ENCODE data around the gene CROCC2. TPM values are rescaled to one million over a fixed set of nuclear protein-coding genes. Genes with fewer than 3 reads are reported as not detected.

CROCC2 gene
- total and polyA plus RNA-seq, 2 of the 13 experiments (the other 11 are each of a cell fraction or from before 2014, with no cell fraction given) = not detected

DNA sequence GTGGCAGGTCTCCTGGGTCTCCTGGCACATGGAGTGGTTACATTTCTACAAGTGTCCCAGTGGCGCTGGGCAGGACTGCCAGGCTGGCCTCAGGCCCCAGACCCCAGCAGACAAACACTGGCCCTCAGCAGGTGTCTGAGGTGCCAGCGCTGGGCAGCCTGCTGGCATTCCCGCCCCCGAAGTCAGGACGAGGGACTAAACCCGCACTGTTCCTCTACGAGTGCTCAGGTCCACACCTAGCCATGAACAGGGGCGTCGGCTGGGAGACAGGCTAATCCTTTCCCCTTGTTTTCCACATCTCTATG is 105.1 kb downstream of the CROCC2 start:
- ChIA-PET CTCF (ENCODE audit: low intra/inter-chr PET ratio, low total read pairs) (no interaction called here), POLR2A (no interaction called here)
- Histone ChIP-seq H3K4me1 (ENCODE audit: insufficient read depth, low read length) (peaks cover 16% of the 10 kb centered on the region), H2AFZ (ENCODE audit: low read length) (no peak overlapping the region), H3K27me3 (ENCODE audit: control insufficient read depth in 1 of 2, insufficient read depth in 2 of 2, low read length in 2 of 2) (peaks cover 2 to 34% of the 10 kb centered on the region in 2 experiments; a peak in 4 of 5 replicates), H3K4me3 (replicated peaks in 1 of 3; ENCODE audit: insufficient read depth in 1 of 3, low read depth in 2 of 3, low read length in 3 of 3) (no peak overlapping the region), H3K27ac (ENCODE audit: extremely low read length, insufficient read depth, low read length) (no peak overlapping the region), H4K20me1 (ENCODE audit: insufficient read depth, low read length) (no peaks in the 10 kb centered on the region), H3K36me3 (replicated peaks in 1 of 2; ENCODE audit: control insufficient read depth in 1 of 2, insufficient read depth in 2 of 2, low read length in 2 of 2) (no peaks in the 10 kb centered on the region), H3K9me3 (ENCODE audit: low read length) (no peaks in the 10 kb centered on the region), H3K4me2 (ENCODE audit: low read depth, low read length) (no peak overlapping the region), H3K9ac (ENCODE audit: insufficient read depth, low read depth, low read length) (no peak overlapping the region), H3K79me2 (ENCODE audit: insufficient read depth, low read length) (no peaks in the 10 kb centered on the region)
- intact Hi-C loops (cut with micrococcal nuclease; ENCODE audit: unreplicated experiment) (loop anchor here (5.0 kb wide), 1 partner anchor 291 kb away; no protein-coding TSS in a partner anchor), in situ Hi-C loops (cut with HindIII; ENCODE audit: extremely low pct_ligation_motif_present, low pct_unique_long_range_greater_than_20kb) (no loop called here)
- WGBS (ENCODE audit: low lambda C conversion rate) = 77% methylated on average over 9 of the region's 9 CpGs
- DNase-seq (ENCODE audit: low spot score) = no peak
- no peak for TF ChIP-seq SRF (IDR thresholded peaks at IDR 0.05; ENCODE audit: low read depth, low read length)
- no peak for TF ChIP-seq ZNF788 (CRISPR knock-in tag; IDR thresholded peaks at IDR 0.05; ENCODE audit: borderline replicate concordance)
- no peak for TF ChIP-seq ZNF350 (CRISPR knock-in tag; IDR thresholded peaks at IDR 0.05; ENCODE audit: borderline replicate concordance, low read depth)
- TF ChIP-seq ZNF264 (CRISPR knock-in tag; IDR thresholded peaks at IDR 0.05) = no peak
- TF ChIP-seq, protein P1, sequence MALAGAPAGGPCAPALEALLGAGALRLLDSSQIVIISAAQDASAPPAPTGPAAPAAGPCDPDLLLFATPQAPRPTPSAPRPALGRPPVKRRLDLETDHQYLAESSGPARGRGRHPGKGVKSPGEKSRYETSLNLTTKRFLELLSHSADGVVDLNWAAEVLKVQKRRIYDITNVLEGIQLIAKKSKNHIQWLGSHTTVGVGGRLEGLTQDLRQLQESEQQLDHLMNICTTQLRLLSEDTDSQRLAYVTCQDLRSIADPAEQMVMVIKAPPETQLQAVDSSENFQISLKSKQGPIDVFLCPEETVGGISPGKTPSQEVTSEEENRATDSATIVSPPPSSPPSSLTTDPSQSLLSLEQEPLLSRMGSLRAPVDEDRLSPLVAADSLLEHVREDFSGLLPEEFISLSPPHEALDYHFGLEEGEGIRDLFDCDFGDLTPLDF (CRISPR knock-in tag; IDR thresholded peaks at IDR 0.05) = no peak
- TF ChIP-seq RFX1 (IDR thresholded peaks at IDR 0.05) = no peak
- no peak for TF ChIP-seq TRIM24 (CRISPR knock-in tag; IDR thresholded peaks at IDR 0.05)
- no peak for TF ChIP-seq ONECUT2 (CRISPR knock-in tag; IDR thresholded peaks at IDR 0.05)
- TF ChIP-seq, protein P2, sequence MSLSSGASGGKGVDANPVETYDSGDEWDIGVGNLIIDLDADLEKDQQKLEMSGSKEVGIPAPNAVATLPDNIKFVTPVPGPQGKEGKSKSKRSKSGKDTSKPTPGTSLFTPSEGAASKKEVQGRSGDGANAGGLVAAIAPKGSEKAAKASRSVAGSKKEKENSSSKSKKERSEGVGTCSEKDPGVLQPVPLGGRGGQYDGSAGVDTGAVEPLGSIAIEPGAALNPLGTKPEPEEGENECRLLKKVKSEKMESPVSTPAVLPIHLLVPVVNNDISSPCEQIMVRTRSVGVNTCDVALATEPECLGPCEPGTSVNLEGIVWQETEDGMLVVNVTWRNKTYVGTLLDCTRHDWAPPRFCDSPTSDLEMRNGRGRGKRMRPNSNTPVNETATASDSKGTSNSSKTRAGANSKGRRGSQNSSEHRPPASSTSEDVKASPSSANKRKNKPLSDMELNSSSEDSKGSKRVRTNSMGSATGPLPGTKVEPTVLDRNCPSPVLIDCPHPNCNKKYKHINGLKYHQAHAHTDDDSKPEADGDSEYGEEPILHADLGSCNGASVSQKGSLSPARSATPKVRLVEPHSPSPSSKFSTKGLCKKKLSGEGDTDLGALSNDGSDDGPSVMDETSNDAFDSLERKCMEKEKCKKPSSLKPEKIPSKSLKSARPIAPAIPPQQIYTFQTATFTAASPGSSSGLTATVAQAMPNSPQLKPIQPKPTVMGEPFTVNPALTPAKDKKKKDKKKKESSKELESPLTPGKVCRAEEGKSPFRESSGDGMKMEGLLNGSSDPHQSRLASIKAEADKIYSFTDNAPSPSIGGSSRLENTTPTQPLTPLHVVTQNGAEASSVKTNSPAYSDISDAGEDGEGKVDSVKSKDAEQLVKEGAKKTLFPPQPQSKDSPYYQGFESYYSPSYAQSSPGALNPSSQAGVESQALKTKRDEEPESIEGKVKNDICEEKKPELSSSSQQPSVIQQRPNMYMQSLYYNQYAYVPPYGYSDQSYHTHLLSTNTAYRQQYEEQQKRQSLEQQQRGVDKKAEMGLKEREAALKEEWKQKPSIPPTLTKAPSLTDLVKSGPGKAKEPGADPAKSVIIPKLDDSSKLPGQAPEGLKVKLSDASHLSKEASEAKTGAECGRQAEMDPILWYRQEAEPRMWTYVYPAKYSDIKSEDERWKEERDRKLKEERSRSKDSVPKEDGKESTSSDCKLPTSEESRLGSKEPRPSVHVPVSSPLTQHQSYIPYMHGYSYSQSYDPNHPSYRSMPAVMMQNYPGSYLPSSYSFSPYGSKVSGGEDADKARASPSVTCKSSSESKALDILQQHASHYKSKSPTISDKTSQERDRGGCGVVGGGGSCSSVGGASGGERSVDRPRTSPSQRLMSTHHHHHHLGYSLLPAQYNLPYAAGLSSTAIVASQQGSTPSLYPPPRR (CRISPR knock-in tag; IDR thresholded peaks at IDR 0.05; ENCODE audit: borderline replicate concordance) = no peak
- no peak for TF ChIP-seq SMYD3 (CRISPR knock-in tag; IDR thresholded peaks at IDR 0.05)
- TF ChIP-seq, protein P3, sequence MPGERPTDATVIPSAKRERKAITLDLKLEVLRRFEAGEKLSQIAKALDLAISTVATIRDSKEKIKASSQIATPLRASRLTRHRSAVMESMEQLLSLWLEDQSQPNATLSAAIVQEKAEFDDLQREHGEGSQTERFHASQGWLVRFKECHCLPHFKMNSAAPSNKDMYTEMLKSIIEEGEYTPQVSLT (CRISPR knock-in tag; IDR thresholded peaks at IDR 0.05; ENCODE audit: borderline replicate concordance, low read depth) = no peak
- no peak for TF ChIP-seq STAT5B (CRISPR knock-in tag; IDR thresholded peaks at IDR 0.05)
- no peak for TF ChIP-seq ZNF292 (CRISPR knock-in tag; IDR thresholded peaks at IDR 0.05; ENCODE audit: borderline replicate concordance, low read depth)
- BruUV-seq (replicated peaks) = no TSS peak
- FAIRE-seq = no peak
- no peak for ATAC-seq

Data from HepG2 (cell line).